ENCODE data around the gene ZNF135.

DNA sequence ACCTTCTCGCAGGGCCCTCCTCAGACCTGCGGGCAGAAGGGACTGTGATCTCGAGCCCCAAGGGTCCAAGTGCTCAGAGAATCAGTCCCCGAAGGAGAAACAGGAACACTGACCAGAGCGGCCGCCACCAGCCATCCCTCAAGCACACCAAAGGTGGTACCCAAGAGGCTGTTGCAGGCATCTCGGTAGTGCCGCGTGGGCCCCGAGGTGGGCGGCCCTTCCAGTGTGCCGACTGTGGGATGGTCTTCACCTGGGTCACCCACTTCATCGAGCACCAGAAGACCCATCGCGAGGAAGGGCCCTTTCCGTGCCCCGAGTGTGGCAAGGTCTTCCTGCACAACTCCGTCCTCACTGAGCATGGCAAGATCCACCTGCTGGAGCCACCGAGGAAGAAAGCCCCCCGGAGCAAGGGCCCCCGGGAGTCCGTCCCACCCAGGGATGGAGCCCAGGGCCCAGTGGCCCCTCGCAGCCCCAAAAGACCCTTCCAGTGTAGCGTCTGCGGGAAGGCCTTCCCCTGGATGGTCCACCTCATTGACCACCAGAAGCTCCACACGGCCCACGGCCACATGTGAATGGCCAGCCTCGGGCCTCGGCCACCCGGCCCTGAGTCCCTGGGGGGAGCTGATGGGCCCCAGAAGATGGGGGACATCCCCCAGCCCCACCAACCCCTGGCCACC, 5.5 kb upstream of the ZNF135 start:
- TF ChIP-seq, protein P1, sequence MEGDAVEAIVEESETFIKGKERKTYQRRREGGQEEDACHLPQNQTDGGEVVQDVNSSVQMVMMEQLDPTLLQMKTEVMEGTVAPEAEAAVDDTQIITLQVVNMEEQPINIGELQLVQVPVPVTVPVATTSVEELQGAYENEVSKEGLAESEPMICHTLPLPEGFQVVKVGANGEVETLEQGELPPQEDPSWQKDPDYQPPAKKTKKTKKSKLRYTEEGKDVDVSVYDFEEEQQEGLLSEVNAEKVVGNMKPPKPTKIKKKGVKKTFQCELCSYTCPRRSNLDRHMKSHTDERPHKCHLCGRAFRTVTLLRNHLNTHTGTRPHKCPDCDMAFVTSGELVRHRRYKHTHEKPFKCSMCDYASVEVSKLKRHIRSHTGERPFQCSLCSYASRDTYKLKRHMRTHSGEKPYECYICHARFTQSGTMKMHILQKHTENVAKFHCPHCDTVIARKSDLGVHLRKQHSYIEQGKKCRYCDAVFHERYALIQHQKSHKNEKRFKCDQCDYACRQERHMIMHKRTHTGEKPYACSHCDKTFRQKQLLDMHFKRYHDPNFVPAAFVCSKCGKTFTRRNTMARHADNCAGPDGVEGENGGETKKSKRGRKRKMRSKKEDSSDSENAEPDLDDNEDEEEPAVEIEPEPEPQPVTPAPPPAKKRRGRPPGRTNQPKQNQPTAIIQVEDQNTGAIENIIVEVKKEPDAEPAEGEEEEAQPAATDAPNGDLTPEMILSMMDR (IDR thresholded peaks at IDR 0.05), result no peak
- no peak for TF ChIP-seq POLR2A (IDR thresholded peaks at IDR 0.05)

All from right lobe of liver (tissue), 4 donors.